Measurements from ENCODE around the gene OSBPL10. TPM values are rescaled to one million over a fixed set of nuclear protein-coding genes. Genes with fewer than 3 reads are reported as not detected.

The OSBPL10 gene
- total RNA-seq, 1 donor, result 15.0 TPM

GRCh38 chr3:31921837-31922236, 59.2 kb downstream of the OSBPL10 start:
- no peak for TF ChIP-seq CTCF (IDR thresholded peaks at IDR 0.05; ENCODE audit: insufficient read depth, low read length)
- no peak for DNase-seq (ENCODE audit: low read depth)
- H3K4me3 ChIP-seq (ENCODE audit: low read depth, low read length), result no peak overlapping the region

- TF ChIP-seq CTCF (IDR thresholded peaks at IDR 0.05; ENCODE audit: insufficient read depth, low read length), result no peak
- DNase-seq (ENCODE audit: low read depth), result no peak
- H3K4me3 ChIP-seq (ENCODE audit: low read depth, low read length), result no peak overlapping the region
These were observed 60.8 kb downstream of the OSBPL10 start for GRCh38 chr3:31920310-31920709.

- no peak for DNase-seq (ENCODE audit: low read depth)
- H3K4me3 ChIP-seq (ENCODE audit: low read depth, low read length), result no peak overlapping the region
- TF ChIP-seq CTCF (IDR thresholded peaks at IDR 0.05; ENCODE audit: insufficient read depth, low read length), result no peak
These were observed 61.5 kb downstream of the OSBPL10 start for GRCh38 chr3:31919528-31919927.

GRCh38 chr3:31918179-31919150, 62.6 kb downstream of the OSBPL10 start:
- DNase-seq (ENCODE audit: low read depth), result no peak
- TF ChIP-seq CTCF (IDR thresholded peaks at IDR 0.05; ENCODE audit: insufficient read depth, low read length), result no peak
- H3K4me3 ChIP-seq (ENCODE audit: low read depth, low read length), result no peak overlapping the region

- no peak overlapping the region for H3K4me3 ChIP-seq (ENCODE audit: low read depth, low read length)
- DNase-seq (ENCODE audit: low read depth), result no peak
- no peak for TF ChIP-seq CTCF (IDR thresholded peaks at IDR 0.05; ENCODE audit: insufficient read depth, low read length)
These were observed 63.6 kb downstream of the OSBPL10 start for GRCh38 chr3:31917303-31918005.

GRCh38 chr3:31911643-31912042, 69.4 kb downstream of the OSBPL10 start:
- DNase-seq (ENCODE audit: low read depth), result no peak
- no peak overlapping the region for H3K4me3 ChIP-seq (ENCODE audit: low read depth, low read length)
- no peak for TF ChIP-seq CTCF (IDR thresholded peaks at IDR 0.05; ENCODE audit: insufficient read depth, low read length)

All from fibroblast of the aortic adventitia (primary cell).